ENCODE data around the gene PSME4. TPM values are rescaled to one million over a fixed set of nuclear protein-coding genes. Genes with fewer than 3 reads are reported as not detected.

The PSME4 gene
- total and polyA plus RNA-seq, 10 of the 15 experiments (the other 5 are each of a cell fraction or from before 2014, with no cell fraction given) = 11.1 to 56.2 (median 32.1) TPM

DNA sequence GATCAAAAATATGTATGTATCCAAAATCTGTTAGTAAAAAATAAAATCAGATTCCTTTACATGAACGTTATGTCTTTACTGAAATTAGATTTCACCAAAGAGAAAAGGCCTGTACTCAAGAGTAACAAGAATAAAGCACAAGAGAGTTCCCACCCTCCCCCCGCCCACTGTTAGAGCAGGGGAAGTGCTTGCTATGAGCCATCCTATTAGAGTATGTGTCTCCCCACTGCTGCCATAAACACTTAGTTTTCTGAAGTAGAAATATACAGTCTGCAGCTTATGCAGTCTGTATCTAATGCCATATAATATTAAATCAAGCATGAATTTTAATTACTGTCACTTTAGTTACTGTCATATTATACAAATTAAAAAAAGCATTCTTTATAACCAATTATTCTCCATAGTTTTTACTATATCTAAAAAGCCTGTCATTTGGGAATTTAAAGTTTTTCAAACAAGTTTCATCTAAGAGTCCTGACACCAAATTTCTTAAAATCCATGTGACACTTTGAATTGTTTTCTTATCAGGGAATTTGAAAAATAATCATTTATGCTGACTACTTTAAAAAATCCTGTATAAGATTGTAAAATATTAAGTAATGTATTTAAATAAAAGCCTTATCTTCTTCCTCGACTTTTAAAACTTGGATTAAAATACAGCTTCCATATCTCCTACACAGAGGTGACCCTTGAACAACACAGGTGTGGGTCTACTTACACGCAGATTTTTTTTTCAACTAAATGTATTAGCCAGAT is 59.2 kb downstream of the PSME4 start (continued):
- TF ChIP-seq, protein P1, sequence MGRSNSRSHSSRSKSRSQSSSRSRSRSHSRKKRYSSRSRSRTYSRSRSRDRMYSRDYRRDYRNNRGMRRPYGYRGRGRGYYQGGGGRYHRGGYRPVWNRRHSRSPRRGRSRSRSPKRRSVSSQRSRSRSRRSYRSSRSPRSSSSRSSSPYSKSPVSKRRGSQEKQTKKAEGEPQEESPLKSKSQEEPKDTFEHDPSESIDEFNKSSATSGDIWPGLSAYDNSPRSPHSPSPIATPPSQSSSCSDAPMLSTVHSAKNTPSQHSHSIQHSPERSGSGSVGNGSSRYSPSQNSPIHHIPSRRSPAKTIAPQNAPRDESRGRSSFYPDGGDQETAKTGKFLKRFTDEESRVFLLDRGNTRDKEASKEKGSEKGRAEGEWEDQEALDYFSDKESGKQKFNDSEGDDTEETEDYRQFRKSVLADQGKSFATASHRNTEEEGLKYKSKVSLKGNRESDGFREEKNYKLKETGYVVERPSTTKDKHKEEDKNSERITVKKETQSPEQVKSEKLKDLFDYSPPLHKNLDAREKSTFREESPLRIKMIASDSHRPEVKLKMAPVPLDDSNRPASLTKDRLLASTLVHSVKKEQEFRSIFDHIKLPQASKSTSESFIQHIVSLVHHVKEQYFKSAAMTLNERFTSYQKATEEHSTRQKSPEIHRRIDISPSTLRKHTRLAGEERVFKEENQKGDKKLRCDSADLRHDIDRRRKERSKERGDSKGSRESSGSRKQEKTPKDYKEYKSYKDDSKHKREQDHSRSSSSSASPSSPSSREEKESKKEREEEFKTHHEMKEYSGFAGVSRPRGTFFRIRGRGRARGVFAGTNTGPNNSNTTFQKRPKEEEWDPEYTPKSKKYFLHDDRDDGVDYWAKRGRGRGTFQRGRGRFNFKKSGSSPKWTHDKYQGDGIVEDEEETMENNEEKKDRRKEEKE (IDR thresholded peaks at IDR 0.05) = no peak
- TF ChIP-seq, protein P2, sequence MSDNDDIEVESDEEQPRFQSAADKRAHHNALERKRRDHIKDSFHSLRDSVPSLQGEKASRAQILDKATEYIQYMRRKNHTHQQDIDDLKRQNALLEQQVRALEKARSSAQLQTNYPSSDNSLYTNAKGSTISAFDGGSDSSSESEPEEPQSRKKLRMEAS (IDR thresholded peaks at IDR 0.05; ENCODE audit: low read depth, low read length) = no peak
- TF ChIP-seq SMARCA5 (IDR thresholded peaks at IDR 0.05) = no peak
- TF ChIP-seq SIN3A (IDR thresholded peaks at IDR 0.05; ENCODE audit: low read depth, low read length) = no peak
- TF ChIP-seq, protein P3, sequence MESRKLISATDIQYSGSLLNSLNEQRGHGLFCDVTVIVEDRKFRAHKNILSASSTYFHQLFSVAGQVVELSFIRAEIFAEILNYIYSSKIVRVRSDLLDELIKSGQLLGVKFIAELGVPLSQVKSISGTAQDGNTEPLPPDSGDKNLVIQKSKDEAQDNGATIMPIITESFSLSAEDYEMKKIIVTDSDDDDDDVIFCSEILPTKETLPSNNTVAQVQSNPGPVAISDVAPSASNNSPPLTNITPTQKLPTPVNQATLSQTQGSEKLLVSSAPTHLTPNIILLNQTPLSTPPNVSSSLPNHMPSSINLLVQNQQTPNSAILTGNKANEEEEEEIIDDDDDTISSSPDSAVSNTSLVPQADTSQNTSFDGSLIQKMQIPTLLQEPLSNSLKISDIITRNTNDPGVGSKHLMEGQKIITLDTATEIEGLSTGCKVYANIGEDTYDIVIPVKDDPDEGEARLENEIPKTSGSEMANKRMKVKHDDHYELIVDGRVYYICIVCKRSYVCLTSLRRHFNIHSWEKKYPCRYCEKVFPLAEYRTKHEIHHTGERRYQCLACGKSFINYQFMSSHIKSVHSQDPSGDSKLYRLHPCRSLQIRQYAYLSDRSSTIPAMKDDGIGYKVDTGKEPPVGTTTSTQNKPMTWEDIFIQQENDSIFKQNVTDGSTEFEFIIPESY (IDR thresholded peaks at IDR 0.05) = no peak
- no peak for TF ChIP-seq NFYA (IDR thresholded peaks at IDR 0.05; ENCODE audit: borderline replicate concordance, low read depth, low read length)
- TF ChIP-seq, protein P4, sequence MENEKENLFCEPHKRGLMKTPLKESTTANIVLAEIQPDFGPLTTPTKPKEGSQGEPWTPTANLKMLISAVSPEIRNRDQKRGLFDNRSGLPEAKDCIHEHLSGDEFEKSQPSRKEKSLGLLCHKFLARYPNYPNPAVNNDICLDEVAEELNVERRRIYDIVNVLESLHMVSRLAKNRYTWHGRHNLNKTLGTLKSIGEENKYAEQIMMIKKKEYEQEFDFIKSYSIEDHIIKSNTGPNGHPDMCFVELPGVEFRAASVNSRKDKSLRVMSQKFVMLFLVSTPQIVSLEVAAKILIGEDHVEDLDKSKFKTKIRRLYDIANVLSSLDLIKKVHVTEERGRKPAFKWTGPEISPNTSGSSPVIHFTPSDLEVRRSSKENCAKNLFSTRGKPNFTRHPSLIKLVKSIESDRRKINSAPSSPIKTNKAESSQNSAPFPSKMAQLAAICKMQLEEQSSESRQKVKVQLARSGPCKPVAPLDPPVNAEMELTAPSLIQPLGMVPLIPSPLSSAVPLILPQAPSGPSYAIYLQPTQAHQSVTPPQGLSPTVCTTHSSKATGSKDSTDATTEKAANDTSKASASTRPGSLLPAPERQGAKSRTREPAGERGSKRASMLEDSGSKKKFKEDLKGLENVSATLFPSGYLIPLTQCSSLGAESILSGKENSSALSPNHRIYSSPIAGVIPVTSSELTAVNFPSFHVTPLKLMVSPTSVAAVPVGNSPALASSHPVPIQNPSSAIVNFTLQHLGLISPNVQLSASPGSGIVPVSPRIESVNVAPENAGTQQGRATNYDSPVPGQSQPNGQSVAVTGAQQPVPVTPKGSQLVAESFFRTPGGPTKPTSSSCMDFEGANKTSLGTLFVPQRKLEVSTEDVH (IDR thresholded peaks at IDR 0.05; ENCODE audit: low read depth, partially characterized antibody) = no peak

All from GM12878 (cell line).